H1 (cell line): Measurements from ENCODE around the gene NFATC1. TPM values are rescaled to one million over a fixed set of nuclear protein-coding genes. Genes with fewer than 3 reads are reported as not detected.

Experiments used
- CTCF ChIA-PET: fragments of 300-600 bp; sonication (Branson Sonifier 250); formaldehyde crosslinking; loops from one replicate; lab custom pipeline; 2021; ENCODE audit not compliant: partially characterized antibody; lab: Charles Lee
- POLR2A ChIA-PET: fragments of 300-600 bp; sonication (Branson Sonifier 250); formaldehyde crosslinking; loops from one replicate; lab custom pipeline; 2021; ENCODE audit warnings: inconsistent platforms; ENCODE audit not compliant: partially characterized antibody; lab: Charles Lee
- DNase-seq, 2 experiments: peaks; one replicate each; pipeline versions ENCODE4 v3.0.0 to v3.0.0-alpha.2; 2010 to 2022; ENCODE audit warnings: low spot score in 2 of 2, low read depth in 1 of 2, mixed read lengths in 1 of 2
- FAIRE-seq: peaks from 2 replicates; lab custom pipeline; 2011; peaks lifted over from hg19 to GRCh38; lab: Jason Lieb, UNC
- H2AFZ ChIP-seq: 2 replicates; pipeline ENCODE4 v1.8.1; 2012; ENCODE audit warnings: low read length, inconsistent platforms
- H2AK5ac ChIP-seq: 2 replicates; pipeline ENCODE4 v1.6.1; 2013; ENCODE audit warnings: low read depth, low read length
- H2BK120ac ChIP-seq: replicated peaks from 2 replicates; pipeline ENCODE3; 2013; ENCODE audit warnings: low read depth, low read length, inconsistent platforms
- H2BK12ac ChIP-seq: 2 replicates; pipeline ENCODE4 v1.6.1; 2013; ENCODE audit warnings: low read depth, low read length
- H2BK15ac ChIP-seq: 2 replicates; pipeline ENCODE4 v1.6.1; 2013; ENCODE audit warnings: low read length
- H2BK20ac ChIP-seq: 2 replicates; pipeline ENCODE4 v1.6.1; 2013; ENCODE audit warnings: low read length
- H2BK5ac ChIP-seq: 2 replicates; pipeline ENCODE4 v1.6.1; 2013; ENCODE audit warnings: low read depth, low read length
- H3K14ac ChIP-seq: 2 replicates; pipeline ENCODE4 v1.6.1; 2013; ENCODE audit warnings: inconsistent platforms; ENCODE audit not compliant: insufficient read length
- H3K18ac ChIP-seq: 2 replicates; pipeline ENCODE4 v1.6.1; 2013; ENCODE audit warnings: low read length; ENCODE audit errors: extremely low read depth
- H3K23ac ChIP-seq: 2 replicates; pipeline ENCODE4 v1.6.1; 2013; ENCODE audit warnings: inconsistent platforms; ENCODE audit not compliant: insufficient read length
- H3K23me2 ChIP-seq: 2 replicates; pipeline ENCODE4 v1.6.1; 2013; ENCODE audit warnings: low read depth, low read length
- H3K27ac ChIP-seq: 2 replicates; pipeline ENCODE4 v1.6.1; 2011; ENCODE audit warnings: low read depth, low read length, inconsistent platforms
- H3K27me3 ChIP-seq, 4 experiments: replicated peaks in 1 of 4; 1 replicate in 1 of 4; 2 replicates in 3 of 4; pipeline versions ENCODE4 v1.6.1 to v1.8.1; 2011 to 2013; ENCODE audit warnings: low read length in 3 of 4, mild to moderate bottlenecking in 3 of 4, inconsistent platforms in 2 of 4, mixed read lengths in 2 of 4, moderate library complexity in 1 of 4; ENCODE audit not compliant: control insufficient read depth in 3 of 4, insufficient read depth in 3 of 4; ENCODE audit errors: extremely low read depth in 1 of 4
- H3K36me3 ChIP-seq, 4 experiments: 2 replicates each; pipeline versions ENCODE4 v1.6.1 to v1.8.1; 2011 to 2013; ENCODE audit warnings: mild to moderate bottlenecking in 4 of 4, low read length in 3 of 4, moderate library complexity in 2 of 4, control low read depth in 1 of 4, inconsistent platforms in 1 of 4; ENCODE audit not compliant: insufficient read depth in 4 of 4, control insufficient read depth in 2 of 4
- H3K4ac ChIP-seq: replicated peaks from 2 replicates; pipeline ENCODE3; 2013; ENCODE audit warnings: low read length, low read depth, mixed read lengths, inconsistent platforms; ENCODE audit not compliant: insufficient read length
- H3K4me1 ChIP-seq, 4 experiments: replicated peaks in 1 of 4; 1 replicate in 1 of 4; 2 replicates in 3 of 4; pipeline versions ENCODE4 v1.6.1 to v1.8.1; 2011 to 2013; ENCODE audit warnings: low read length in 3 of 4, inconsistent platforms in 2 of 4, mixed read lengths in 1 of 4; ENCODE audit not compliant: insufficient read depth in 4 of 4, control insufficient read depth in 3 of 4
- H3K4me2 ChIP-seq, 2 experiments: 2 replicates each; pipeline versions ENCODE4 v1.6.1 to v1.8.1; 2011 to 2013; ENCODE audit warnings: low read depth in 2 of 2, low read length in 2 of 2, control low read depth in 1 of 2, inconsistent platforms in 1 of 2, mild to moderate bottlenecking in 1 of 2; ENCODE audit not compliant: insufficient read depth in 1 of 2
- H3K4me3 ChIP-seq, 4 experiments: fragments of 200-600, 300-600 bp in 1 of 4; sonication (generic), shearing (Covaris generic), sonication (Bioruptor Twin) in 1 of 4; 2 replicates each; pipeline versions ENCODE4 v1.5.1 to v1.8.1; 2011 to 2016; ENCODE audit warnings: low read length in 4 of 4, low read depth in 3 of 4, control low read depth in 2 of 4, inconsistent platforms in 2 of 4, mild to moderate bottlenecking in 2 of 4, mixed read lengths in 1 of 4, moderate library complexity in 1 of 4; ENCODE audit not compliant: insufficient read depth in 2 of 4; ENCODE audit errors: extremely low read depth in 1 of 4
- H3K56ac ChIP-seq: replicated peaks from 2 replicates; pipeline ENCODE3; 2013; ENCODE audit warnings: low read depth, mild to moderate bottlenecking, mixed read lengths, low read length, inconsistent platforms; ENCODE audit not compliant: insufficient read length
- H3K79me1 ChIP-seq: 2 replicates; pipeline ENCODE4 v1.6.1; 2013; ENCODE audit warnings: low read depth, low read length, control low read depth
- H3K79me2 ChIP-seq, 2 experiments: 2 replicates each; pipeline versions ENCODE4 v1.6.1 to v1.8.1; 2012 to 2013; ENCODE audit warnings: low read length in 2 of 2, mild to moderate bottlenecking in 2 of 2, inconsistent platforms in 1 of 2; ENCODE audit not compliant: insufficient read depth in 2 of 2, control insufficient read depth in 1 of 2
- H3K9ac ChIP-seq, 4 experiments: replicated peaks in 1 of 4; 1 replicate in 1 of 4; 2 replicates in 3 of 4; pipeline versions ENCODE4 v1.6.1 to v1.8.1; 2011 to 2013; ENCODE audit warnings: low read depth in 3 of 4, low read length in 3 of 4, control low read depth in 2 of 4, mild to moderate bottlenecking in 2 of 4, moderate library complexity in 2 of 4, inconsistent platforms in 1 of 4; ENCODE audit errors: extremely low read depth in 1 of 4
- H3K9me3 ChIP-seq, 2 experiments: 2 replicates each; pipeline versions ENCODE4 v1.6.1 to v1.8.1; 2012 to 2013; ENCODE audit warnings: mild to moderate bottlenecking in 2 of 2, moderate library complexity in 2 of 2, control low read depth in 1 of 2, inconsistent platforms in 1 of 2, low read depth in 1 of 2, low read length in 1 of 2, mixed read lengths in 1 of 2; ENCODE audit not compliant: insufficient read depth in 2 of 2
- H4K20me1 ChIP-seq, 2 experiments: replicated peaks in 1 of 2; 2 replicates each; pipeline versions ENCODE3 to v1.8.1; 2011 to 2013; ENCODE audit warnings: inconsistent platforms in 2 of 2, low read length in 2 of 2, mild to moderate bottlenecking in 1 of 2; ENCODE audit not compliant: insufficient read depth in 2 of 2, control insufficient read depth in 1 of 2
- H4K5ac ChIP-seq: 2 replicates; pipeline ENCODE4 v1.6.1; 2013; ENCODE audit warnings: low read length, low read depth, mixed read lengths, inconsistent platforms; ENCODE audit not compliant: insufficient read length
- H4K8ac ChIP-seq: 2 replicates; pipeline ENCODE4 v1.8.0; 2013; ENCODE audit warnings: mild to moderate bottlenecking, moderate library complexity, low read length, inconsistent platforms; ENCODE audit not compliant: insufficient read depth; ENCODE audit errors: extremely low read depth
- H4K91ac ChIP-seq: replicated peaks from 2 replicates; pipeline ENCODE3; 2013; ENCODE audit warnings: low read length, mixed read lengths, inconsistent platforms; ENCODE audit not compliant: insufficient read length
- BCL11A ChIP-seq, 2 experiments: IDR thresholded peaks; one replicate each; pipeline ENCODE4 v1.6.1; 2011; ENCODE audit warnings: low read depth in 2 of 2, low read length in 2 of 2, mild to moderate bottlenecking in 2 of 2
- TAF1 ChIP-seq: IDR thresholded peaks from 2 replicates; pipeline ENCODE4 v1.6.1; 2011; ENCODE audit warnings: mild to moderate bottlenecking, low read depth, low read length
- WGBS, 2 experiments: shearing (Covaris generic) in 1 of 2; methylation state at CpG; one replicate each; pipeline versions ENCODE4 v1.1.6 to v1.1.7; 2013 to 2015; ENCODE audit warnings: low lambda C conversion rate in 2 of 2, mixed read lengths in 2 of 2, inconsistent platforms in 1 of 2, low coverage in 1 of 2, missing lambda C conversion rate in 1 of 2; ENCODE audit not compliant: insufficient replicate concordance in 2 of 2, insufficient coverage in 1 of 2, insufficient read length in 1 of 2; ENCODE audit errors: extremely low coverage in 1 of 2, missing lambda C conversion rate in 1 of 2; 5-methylcytosine and 5-hydroxymethylcytosine counted together
- polyA plus RNA-seq, 7 experiments: library from polyadenylated mRNA; depleted of rRNA in 3 of 7; stranded (reverse) in 5 of 7; unstranded in 2 of 7; fragments of >200 nt in 5 of 7; fragments of 200-250 nt in 2 of 7; gene quantifications; 1 replicate in 5 of 7; 2 replicates in 1 of 7; 4 replicates in 1 of 7; pipeline versions ENCODE4 v1.2.1 to v1.2.3, GENCODE V29; 2011 to 2013; ENCODE audit warnings: missing spikeins in 2 of 7, mixed read lengths in 2 of 7
- total RNA-seq: library from RNA; stranded (reverse); fragmentation: NEBNext Ultra II Directional; extraction: Animal tissue kit (Norgen Biotek cat#: 25700); gene quantifications from 2 replicates; pipeline ENCODE4 v1.2.1, GENCODE V29; 2021

The NFATC1 gene
- total and polyA plus RNA-seq, 2 of the 8 experiments (the other 6 are each of a cell fraction or from before 2014, with no cell fraction given), result 2.0 to 6.6 TPM

GRCh38 chr18:79471046-79471445 is 75.3 kb downstream of the NFATC1 start:
- 88% methylated on average over 16 of the region's 16 CpGs; no CpG with 5 or more reads in 1 of the 2 experiments for whole genome bisulfite sequencing, 2 experiments
- Histone ChIP-seq H2BK5ac (no peak overlapping the region), H2BK12ac (no peak overlapping the region), H3K79me2 (no peaks in the 10 kb centered on the region), H3K27ac (no peak overlapping the region), H3K56ac (no peak overlapping the region), H4K5ac (no peak overlapping the region), H3K9me3 (no peaks in the 10 kb centered on the region; a peak in 1 of 4 replicates), H3K18ac (no peak overlapping the region), H4K91ac (no peak overlapping the region), H2BK20ac (no peak overlapping the region), H3K23me2 (no peaks in the 10 kb centered on the region), H3K4me3 (no peak overlapping the region), H3K4me2 (no peak overlapping the region), H3K23ac (no peak overlapping the region), H4K8ac (no peak overlapping the region), H3K14ac (no peak overlapping the region), H3K4ac (no peak overlapping the region), H3K9ac (no peak overlapping the region), H2AK5ac (no peak overlapping the region), H2BK15ac (no peak overlapping the region), H3K36me3 (no peaks in the 10 kb centered on the region), H4K20me1 (no peaks in the 10 kb centered on the region), H3K4me1 (no peaks in the 10 kb centered on the region; a peak in 1 of 7 replicates), H2BK120ac (no peak overlapping the region), H2AFZ (no peak overlapping the region), H3K27me3 (no peaks in the 10 kb centered on the region), H3K79me1 (no peaks in the 10 kb centered on the region)
- DNase-seq (no peak), FAIRE-seq (no peak)
- ChIA-PET CTCF (interaction anchor here (1.8 to 2.7 kb wide), 2 partner anchors 57 to 91 kb away, joined by 5 to 6 read pairs; no protein-coding TSS in a partner anchor), POLR2A (no interaction called here)
- TF ChIP-seq TAF1 (no peak), BCL11A (IDR thresholded peaks at IDR 0.05; ENCODE audit: low read depth in 2 of 2, low read length in 2 of 2) (no peak)
